Amniotic stem cell (primary cell): ENCODE measurements around the gene LYRM2.
A peak's percentile ranks its signal among the peaks of the same experiment; 100 is the strongest.

ENCODE experiments used
- DNase-seq: peaks from one replicate; lab custom pipeline; 2025; lab: John Stamatoyannopoulos, UW

Gene LYRM2, protein sequence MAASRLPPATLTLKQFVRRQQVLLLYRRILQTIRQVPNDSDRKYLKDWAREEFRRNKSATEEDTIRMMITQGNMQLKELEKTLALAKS

DNA sequence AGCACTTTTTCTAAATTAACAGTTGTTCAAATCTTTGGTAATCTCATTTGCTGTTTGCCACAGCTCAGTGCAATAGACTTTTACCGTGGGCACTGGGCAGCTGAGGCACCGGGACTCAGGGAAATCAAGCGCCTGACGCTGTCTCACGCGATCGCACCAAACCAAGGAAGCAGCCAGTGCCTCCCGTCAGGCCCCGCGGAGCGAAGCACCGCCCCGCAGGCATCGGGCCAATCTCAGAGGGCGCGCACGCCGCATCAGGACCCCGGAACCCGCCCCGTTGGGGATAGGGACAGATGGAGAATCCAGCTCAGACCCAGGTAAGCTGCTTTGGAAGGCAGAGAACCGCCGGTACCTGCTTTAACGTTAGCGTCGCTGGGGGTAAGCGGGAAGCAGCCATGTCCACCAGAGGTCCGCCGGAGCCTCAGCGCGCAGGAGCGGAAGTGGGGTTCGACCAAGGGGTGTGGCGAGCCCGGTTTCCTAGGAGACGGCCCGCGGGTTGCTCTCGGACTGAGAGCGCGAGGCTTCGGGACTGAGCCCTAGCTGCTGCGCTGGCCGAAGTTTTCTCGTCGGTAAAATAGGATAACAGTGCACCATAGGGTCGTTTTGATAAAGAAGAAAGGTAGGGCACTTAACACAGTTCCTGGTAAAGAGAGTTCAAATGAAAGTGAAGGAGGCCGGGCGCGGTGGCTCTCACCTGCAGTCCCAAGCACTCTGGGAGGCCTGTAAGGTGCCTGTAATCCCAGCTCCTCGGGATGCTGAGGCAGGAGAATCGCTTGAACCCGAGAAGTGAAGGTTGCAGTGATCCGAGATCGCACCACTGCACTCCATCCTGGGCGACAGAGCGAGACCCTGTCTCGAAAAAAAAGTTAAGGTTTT, at the start of gene LYRM2:
Gene LYRM2 (minus strand): TSS at position 428 of the 876 bp plus-strand sequence. CDS start 31 bp downstream, at position 397.
- DNase-seq, result peak; percentile 88

GRCh38 chr6:89688328-89688727, 49.8 kb upstream of the LYRM2 start:
- no peak for DNase-seq

DNA sequence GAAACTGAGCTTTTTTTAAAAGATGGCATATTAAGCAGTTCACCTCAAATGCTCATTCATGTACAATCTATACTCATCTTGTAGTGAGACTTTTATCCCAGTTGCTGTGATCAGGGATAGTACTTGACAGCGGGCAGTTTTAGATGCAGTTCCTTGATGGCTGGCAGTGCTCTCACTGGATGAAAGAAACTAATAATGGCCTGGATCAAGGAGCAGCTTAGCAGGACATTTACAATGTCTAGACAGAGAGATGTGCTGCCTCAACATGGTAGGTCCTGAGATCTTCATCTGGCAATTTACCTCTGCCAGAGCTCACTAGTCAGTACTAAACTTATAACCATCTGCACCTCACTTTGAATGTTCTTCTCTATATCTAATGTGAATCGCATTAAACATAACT, 46.8 kb upstream of the LYRM2 start:
- DNase-seq, result no peak

DNA sequence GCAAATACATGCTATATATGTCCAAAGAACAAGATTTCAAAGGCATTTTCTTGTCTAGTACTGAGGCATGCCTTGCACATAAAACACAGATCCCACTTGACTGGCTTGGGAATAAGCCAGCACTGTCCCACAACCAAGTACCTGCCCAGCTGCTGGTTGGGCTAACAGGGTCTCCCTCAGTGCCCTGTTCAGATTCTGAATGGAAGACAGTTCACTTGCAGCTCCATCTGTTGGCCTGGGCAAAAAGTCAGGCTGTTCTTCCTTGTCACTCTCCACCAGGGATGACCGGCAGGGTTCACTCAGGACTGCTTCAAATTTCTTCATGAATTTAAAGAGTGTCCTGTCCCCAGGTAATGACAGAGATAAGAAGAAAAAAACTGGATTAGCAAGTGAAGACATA, 44.4 kb upstream of the LYRM2 start:
- DNase-seq, result no peak

GRCh38 chr6:89681983-89682564, 43.5 kb upstream of the LYRM2 start:
- no peak for DNase-seq

DNA sequence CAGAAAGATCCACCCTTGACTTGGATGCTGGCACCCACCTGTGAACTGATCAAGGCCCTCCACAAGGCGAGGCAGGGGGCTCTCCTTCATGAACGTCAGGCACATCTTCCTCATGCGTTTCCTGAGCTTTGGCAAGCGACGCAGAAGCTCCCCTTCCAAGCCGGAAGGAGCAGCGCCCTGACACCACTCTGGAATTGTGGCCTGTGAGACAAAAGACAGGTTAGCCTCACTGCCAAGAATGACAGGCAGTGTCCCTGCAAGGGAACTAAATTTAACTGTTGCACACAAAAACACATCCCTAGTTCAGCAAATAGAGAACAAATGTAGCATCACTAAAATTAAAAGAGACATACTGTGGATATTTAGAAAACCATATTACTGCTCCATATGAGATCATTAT, 42.0 kb upstream of the LYRM2 start:
- DNase-seq, result no peak

GRCh38 chr6:89680150-89680549, 41.6 kb upstream of the LYRM2 start:
- DNase-seq, result no peak

DNA sequence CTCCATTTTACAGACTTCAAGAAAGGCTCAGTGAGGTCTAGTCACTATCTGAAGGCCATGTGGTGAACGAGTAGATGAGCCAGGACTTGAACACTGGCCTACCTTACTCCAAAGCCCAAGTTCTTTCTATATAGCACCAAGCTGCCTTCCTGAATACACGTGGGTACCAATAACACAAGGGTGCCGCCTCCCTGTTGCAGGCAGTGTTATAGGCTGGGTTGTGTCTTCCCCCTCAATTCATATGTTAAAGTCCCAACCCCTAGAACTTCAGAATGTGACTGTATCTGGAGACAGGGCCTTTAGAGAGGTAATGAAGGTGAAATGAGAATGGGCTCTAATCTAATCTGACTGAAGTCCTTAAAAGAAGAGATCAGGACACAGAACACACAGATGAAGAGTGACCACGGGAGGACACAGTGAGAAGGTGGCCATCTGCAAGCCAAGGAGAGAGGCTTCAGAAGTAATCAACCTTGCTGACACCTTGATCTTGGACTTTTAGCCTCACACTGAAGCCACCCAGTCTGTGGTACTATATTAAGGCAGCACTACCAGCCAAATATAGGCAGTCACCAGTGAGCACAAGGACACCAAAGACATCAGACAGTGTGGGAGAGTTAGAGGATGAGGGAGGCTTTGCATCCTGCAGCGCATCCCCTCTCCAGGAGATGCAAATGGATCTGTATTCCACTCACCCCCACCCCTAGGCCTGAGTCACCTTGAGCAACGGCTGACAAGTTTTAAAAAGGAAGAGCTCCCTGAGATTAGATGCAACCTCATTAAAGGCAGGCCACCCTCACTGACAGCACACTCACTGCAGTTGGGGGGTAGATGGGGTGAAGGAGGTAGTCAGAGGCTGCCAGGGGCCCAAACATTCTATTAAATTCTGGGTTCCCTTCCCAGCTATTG, 40.9 kb upstream of the LYRM2 start:
- DNase-seq, result no peak

DNA sequence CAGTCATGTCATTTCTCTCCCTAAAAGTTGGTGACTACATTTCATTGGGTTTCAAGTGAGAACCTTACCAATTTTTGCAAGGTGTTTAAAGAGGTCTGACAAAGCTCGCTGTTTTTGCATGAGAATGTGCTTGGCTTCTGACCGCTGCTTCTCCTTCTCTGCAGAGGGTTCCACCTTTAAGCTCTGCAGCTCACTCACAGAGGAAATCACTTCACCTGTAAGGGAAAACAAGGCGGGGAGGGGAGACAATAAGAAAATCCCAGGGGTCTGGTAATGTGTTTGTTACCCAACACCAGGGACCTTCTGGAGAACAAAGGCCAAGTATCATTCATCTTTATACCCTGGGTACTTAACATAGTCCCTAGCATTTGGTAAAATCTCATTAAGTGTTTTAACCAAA, 40.0 kb upstream of the LYRM2 start:
- no peak for DNase-seq

- DNase-seq, result no peak
These were observed 37.6 kb upstream of the LYRM2 start for GRCh38 chr6:89675949-89676748.

GRCh38 chr6:89670935-89671565, 32.5 kb upstream of the LYRM2 start:
- DNase-seq, result no peak

GRCh38 chr6:89669002-89669401, 30.5 kb upstream of the LYRM2 start:
- DNase-seq, result no peak

DNA sequence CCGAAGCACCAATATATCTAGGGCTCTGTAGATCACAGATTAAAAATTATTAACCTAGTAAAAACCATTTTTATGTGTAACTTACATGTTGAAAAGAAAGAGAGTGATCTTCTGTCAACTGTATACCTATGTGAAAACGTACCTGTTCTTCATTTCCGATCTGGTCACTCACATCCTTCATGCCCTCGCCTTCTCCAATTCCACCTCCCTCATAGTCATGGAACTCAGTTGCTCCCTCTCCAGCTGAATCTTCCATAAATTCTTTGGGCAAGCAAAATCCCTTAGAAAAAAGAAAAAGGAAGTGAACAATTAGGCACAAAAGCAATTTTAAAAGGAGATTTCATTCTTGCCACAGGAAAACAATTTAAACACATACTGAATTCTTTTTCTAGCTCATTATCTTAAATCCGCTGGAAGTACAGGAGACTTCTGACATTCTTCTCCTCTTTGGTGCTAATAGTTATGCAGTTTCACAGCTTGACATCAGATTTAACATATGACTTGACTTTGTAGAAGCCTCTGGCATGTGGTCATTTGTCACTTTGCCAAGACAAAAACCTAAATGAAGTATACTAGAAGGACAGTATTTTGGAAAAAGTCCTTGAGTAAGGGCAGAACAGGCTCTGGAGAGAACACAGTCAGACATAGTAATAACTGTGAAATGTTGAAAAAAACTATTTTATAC, 29.5 kb upstream of the LYRM2 start:
- DNase-seq, result no peak

GRCh38 chr6:89662659-89663223, 24.2 kb upstream of the LYRM2 start:
- no peak for DNase-seq

- DNase-seq, result no peak
These were observed 23.0 kb upstream of the LYRM2 start for GRCh38 chr6:89661559-89661958.

DNA sequence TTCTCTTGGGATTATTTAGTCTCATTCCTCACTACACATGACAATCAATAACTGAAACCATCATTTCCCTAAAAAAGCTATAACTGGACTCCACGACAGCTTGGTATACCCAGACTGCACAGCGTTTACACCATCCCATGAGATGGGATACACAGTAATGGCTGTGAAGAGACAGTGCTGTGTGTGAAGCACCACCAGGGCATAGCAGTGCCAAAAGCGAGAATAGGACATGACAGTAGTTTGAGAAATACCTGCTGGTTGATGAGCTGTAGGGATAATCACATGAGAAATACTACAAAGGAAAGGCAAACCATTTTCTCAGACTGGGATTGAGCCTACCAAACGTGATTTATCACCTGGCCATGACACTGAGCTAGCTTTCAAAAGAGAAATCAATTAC, 22.4 kb upstream of the LYRM2 start:
- DNase-seq, result no peak

DNA sequence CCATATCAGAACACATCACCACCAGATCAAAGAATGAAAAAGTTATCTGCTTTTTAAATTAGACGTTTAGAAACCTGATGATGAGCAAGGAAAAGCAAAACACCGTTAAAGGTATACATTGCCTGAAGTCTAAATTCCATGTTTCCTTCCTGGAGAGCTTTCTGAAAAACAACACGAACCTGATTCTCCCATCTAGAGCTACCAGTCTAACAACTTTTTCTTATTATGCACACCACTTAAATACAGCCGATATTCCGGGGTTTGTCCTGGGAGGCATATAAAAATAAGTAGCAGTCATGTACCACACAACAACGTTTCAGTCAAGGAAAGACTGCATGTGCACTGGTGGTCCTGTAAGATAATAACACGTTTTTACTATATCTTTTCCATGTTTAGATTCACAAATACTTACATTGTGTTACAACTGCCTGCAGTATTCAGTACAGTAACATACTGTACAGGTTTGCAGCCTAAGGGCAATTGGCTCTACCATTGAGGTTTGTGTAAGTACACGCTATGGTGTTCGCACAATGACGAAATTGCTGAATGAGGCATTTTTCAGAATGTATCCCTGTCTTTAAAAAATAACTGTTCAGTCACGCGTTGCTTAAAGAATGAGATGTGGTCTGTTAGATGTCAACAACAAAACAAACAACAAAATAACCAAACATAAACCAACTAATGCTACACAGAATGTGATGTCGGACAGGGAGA, 19.1 kb upstream of the LYRM2 start:
- DNase-seq, result no peak

GRCh38 chr6:89655122-89655521, 16.6 kb upstream of the LYRM2 start:
- no peak for DNase-seq

- DNase-seq, result no peak
These were observed 12.0 kb upstream of the LYRM2 start for GRCh38 chr6:89650579-89650978.
